ENCODE measurements around the gene MALT1.

GRCh38 chr18:58761241-58761969, 90.1 kb downstream of the MALT1 start:
- no peak for TF ChIP-seq POLR2A (IDR thresholded peaks at IDR 0.05; ENCODE audit: low read depth, low read length)
- TF ChIP-seq POLR2AphosphoS5 (IDR thresholded peaks at IDR 0.05; ENCODE audit: low read depth, low read length), result no peak
- no peak for TF ChIP-seq TAF1 (IDR thresholded peaks at IDR 0.05; ENCODE audit: low read depth, low read length)
